ENCODE results near the gene AOC3.
"Not testable (repeated sequence)": the region's sequence is repeated elsewhere in the genome, so short reads cannot be mapped to it uniquely, and the experiment has no call there.

AOC3 gene

DNA sequence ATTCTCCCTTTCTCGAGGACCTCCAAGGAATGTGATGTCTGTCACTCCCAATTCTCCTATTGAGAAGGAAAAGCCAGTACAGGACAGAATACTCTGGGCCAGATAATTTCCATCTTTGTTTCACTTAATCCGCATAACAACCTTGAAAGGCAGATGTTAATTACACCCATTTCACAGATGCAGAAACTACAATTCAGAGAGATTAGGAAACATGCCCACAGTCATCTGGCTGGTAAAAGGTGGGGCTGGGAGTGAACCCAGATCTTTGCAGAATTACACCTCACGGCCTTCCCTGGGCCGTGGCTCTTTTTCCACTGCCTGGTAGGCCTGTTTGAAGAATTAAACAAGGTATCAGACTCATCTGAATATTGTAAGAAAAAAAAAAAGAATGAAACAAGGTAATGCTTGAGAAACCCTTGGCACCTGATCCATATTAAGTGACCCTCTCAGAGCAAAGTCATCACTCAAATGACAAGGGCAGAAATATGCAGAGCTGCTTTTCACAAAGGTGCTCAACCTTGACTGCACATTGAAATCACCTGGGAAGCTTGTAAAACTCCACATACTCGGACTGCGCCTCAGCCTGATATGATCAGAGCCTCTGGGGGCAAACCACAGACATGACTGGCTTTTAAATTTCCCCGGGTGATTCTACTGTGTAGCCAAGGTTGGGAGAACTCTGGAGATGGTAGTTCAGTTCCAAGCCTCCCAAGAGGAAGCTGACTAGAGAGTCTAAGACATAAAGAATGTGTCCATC, 33.0 kb downstream of the AOC3 start:
- DNase-seq (ENCODE audit: low read depth), result no peak
- TF ChIP-seq, protein P1, sequence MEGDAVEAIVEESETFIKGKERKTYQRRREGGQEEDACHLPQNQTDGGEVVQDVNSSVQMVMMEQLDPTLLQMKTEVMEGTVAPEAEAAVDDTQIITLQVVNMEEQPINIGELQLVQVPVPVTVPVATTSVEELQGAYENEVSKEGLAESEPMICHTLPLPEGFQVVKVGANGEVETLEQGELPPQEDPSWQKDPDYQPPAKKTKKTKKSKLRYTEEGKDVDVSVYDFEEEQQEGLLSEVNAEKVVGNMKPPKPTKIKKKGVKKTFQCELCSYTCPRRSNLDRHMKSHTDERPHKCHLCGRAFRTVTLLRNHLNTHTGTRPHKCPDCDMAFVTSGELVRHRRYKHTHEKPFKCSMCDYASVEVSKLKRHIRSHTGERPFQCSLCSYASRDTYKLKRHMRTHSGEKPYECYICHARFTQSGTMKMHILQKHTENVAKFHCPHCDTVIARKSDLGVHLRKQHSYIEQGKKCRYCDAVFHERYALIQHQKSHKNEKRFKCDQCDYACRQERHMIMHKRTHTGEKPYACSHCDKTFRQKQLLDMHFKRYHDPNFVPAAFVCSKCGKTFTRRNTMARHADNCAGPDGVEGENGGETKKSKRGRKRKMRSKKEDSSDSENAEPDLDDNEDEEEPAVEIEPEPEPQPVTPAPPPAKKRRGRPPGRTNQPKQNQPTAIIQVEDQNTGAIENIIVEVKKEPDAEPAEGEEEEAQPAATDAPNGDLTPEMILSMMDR (conservative IDR thresholded peaks at IDR 0.05; ENCODE audit: control insufficient read depth, insufficient read depth, low read depth, low read length), result no peak
- no peak overlapping the region for H3K4me3 ChIP-seq (ENCODE audit: control insufficient read depth, low read depth, low read length)

GRCh38 chr17:42885806-42886205, 34.8 kb downstream of the AOC3 start:
- H3K4me3 ChIP-seq (ENCODE audit: control insufficient read depth, low read depth, low read length), result not testable (repeated sequence)

DNA sequence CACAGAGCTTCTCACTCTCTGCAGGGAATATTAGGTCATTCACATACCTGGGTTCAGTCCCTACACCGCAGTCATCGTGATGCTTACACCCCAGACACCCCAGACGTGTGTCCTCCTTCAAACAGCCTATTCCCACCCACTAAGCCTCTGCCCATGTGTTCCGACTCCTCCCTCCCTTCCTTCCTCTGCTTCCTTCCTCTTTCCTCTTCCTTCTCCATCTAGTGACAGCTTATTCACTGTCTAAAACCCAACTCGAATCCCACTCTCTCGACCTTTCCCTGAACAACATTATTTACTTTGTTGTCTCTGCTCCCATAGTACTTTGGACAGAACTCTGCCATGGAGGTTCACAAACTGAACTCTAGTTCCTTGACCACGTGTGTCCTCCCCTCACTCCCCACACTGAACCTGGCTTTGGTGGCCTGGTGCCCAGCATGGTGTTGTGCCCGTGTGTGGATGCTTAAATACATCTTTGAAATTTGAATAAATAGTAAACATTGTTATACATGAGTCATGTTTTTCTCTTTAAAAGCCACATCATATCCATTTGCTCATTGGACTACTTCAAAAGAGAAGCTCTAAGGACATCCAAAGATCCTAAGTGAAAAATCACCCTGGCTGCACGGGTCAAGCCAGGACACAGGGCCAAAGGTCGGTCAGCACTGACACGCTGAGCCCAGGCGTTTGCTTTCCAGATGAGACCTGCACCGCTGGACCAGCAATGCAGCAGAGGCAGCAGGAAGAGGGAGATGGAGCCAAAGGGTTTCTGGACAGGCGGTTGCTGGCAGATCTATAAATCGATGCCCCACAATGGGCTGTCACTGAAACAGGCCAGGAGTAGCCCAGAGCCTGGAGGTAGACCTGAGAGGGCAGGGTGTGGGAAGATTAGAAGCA, 35.5 kb downstream of the AOC3 start:
- H3K4me3 ChIP-seq (ENCODE audit: control insufficient read depth, low read depth, low read length), result no peak overlapping the region
- no peak for DNase-seq (ENCODE audit: low read depth)
- TF ChIP-seq, protein P1 (conservative IDR thresholded peaks at IDR 0.05; ENCODE audit: control insufficient read depth, insufficient read depth, low read depth, low read length), result no peak

More at GRCh38 chr17:42885806-42886205, 34.8 kb downstream of the AOC3 start:
- not testable (repeated sequence) for DNase-seq (ENCODE audit: low read depth)

- DNase-seq (ENCODE audit: low read depth), result no peak
- no peak overlapping the region for H3K4me3 ChIP-seq (ENCODE audit: control insufficient read depth, low read depth, low read length)
- TF ChIP-seq, protein P1 (conservative IDR thresholded peaks at IDR 0.05; ENCODE audit: control insufficient read depth, insufficient read depth, low read depth, low read length), result no peak
Observed at GRCh38 chr17:42889809-42890208, 38.8 kb downstream of the AOC3 start.

DNA sequence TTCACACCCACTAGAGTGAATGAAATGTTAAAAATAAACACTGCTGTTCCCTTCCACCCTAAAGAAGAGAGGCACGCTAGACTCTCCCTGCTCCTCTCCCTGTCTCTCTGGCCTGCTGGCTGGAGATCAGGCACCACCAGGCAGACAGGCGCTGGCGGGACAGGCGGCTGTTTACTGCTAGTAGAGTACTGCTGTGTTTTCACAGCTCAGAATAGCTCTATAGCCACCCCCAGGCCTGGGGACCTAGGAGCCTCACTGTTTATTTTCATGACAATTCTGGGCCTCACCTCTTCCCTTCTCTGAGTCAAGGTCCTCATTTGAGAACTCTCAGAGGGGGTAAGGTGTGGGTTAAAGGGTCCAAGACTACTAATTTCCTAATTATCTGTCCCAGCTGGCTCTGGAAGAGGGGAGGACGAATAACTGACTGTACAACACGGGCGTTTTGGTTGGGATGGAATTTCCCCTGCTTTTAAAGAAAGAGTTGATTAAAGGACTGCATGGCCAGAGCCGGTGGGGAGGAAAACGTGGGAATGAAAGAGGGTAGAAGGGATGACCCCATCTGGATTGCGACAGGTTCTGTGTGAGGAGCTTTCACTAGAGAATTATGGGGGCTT, 40.6 kb downstream of the AOC3 start:
- DNase-seq (ENCODE audit: low read depth), result no peak
- TF ChIP-seq, protein P1 (conservative IDR thresholded peaks at IDR 0.05; ENCODE audit: control insufficient read depth, insufficient read depth, low read depth, low read length), result no peak
- H3K4me3 ChIP-seq (ENCODE audit: control insufficient read depth, low read depth, low read length), result no peak overlapping the region

DNA sequence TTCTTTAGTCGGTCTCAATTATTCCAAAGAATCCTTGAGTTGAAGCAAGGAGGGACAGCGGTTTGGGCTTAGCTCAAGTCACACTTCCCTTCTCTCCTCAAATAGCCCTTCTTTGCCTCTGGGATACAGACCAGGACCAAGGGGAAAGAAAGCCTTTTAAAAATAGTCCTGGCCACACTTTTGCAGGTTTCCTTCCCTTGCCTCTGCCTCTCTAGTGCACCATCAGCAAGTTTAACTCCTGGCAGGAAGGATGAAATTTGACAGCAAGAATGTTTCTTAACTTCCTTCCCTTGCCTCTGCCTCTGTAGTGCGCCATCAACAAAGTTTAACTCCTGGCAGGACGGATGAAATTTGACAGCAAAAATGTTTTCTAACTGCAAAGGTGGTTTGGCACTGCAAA, 42.4 kb downstream of the AOC3 start:
- no peak for DNase-seq (ENCODE audit: low read depth)
- no peak overlapping the region for H3K4me3 ChIP-seq (ENCODE audit: control insufficient read depth, low read depth, low read length)
- TF ChIP-seq, protein P1 (conservative IDR thresholded peaks at IDR 0.05; ENCODE audit: control insufficient read depth, insufficient read depth, low read depth, low read length), result no peak

Data from fibroblast of mammary gland (primary cell).